IMR-90 (cell line): ENCODE measurements around the gene GRAP. TPM values are rescaled to one million over a fixed set of nuclear protein-coding genes. Genes with fewer than 3 reads are reported as not detected.

Experiments
- ATAC-seq: fragments of 200-7000 bp; cut with Tn5 transposase; 2 replicates; pipeline ENCODE4 v1.9.1; 2020; ENCODE audit warnings: low read depth, mild to moderate bottlenecking, moderate library complexity
- BruUV-seq: library from RNA; stranded (reverse); fragments of 400-500 nt; replicated peaks from 2 replicates; lab custom pipeline; 2021; lab: Mats Ljungman, UMichigan
- CTCF ChIA-PET: fragments of 300-600 bp; formaldehyde crosslinking; extraction: SDS; loops from one replicate; lab custom pipeline; 2021; ENCODE audit warnings: antibody characterized with exemption; lab: Yijun Ruan, JAX
- POLR2A ChIA-PET: fragments of 300-600 bp; sonication (Branson Sonifier 250); formaldehyde crosslinking; loops from one replicate; lab custom pipeline; 2022; ENCODE audit warnings: antibody characterized with exemption; ENCODE audit not compliant: unreplicated experiment; lab: Charles Lee
- DNase-seq: peaks from one replicate; pipeline ENCODE4 v3.0.0; 2013
- H2AFZ ChIP-seq: replicated peaks from 2 replicates; pipeline ENCODE3; 2013; ENCODE audit warnings: low read length, mild to moderate bottlenecking; ENCODE audit not compliant: poor library complexity
- H2AK5ac ChIP-seq: 2 replicates; pipeline ENCODE4 v1.6.1; 2013; ENCODE audit warnings: low read depth, low read length, inconsistent platforms
- H2AK9ac ChIP-seq: replicated peaks from 2 replicates; pipeline ENCODE3; 2013; ENCODE audit warnings: mild to moderate bottlenecking, low read depth, low read length, moderate library complexity; ENCODE audit not compliant: poor library complexity
- H2BK120ac ChIP-seq: 2 replicates; pipeline ENCODE4 v1.6.1; 2013; ENCODE audit warnings: low read depth, low read length, inconsistent platforms
- H2BK15ac ChIP-seq: 3 replicates; pipeline ENCODE4 v1.6.1; 2013; ENCODE audit warnings: low read depth, low read length, inconsistent platforms
- H2BK20ac ChIP-seq: 2 replicates; pipeline ENCODE4 v1.6.1; 2013; ENCODE audit warnings: low read depth, mild to moderate bottlenecking, inconsistent platforms, low read length, moderate library complexity
- H2BK5ac ChIP-seq: 2 replicates; pipeline ENCODE4 v1.6.1; 2013; ENCODE audit warnings: mild to moderate bottlenecking, low read depth, low read length, inconsistent platforms; ENCODE audit not compliant: poor library complexity, severe bottlenecking
- H3K14ac ChIP-seq: replicated peaks from 2 replicates; pipeline ENCODE4 v1.6.1; 2013; ENCODE audit warnings: low read depth, low read length, inconsistent platforms
- H3K18ac ChIP-seq: 2 replicates; pipeline ENCODE4 v1.6.1; 2013; ENCODE audit warnings: low read depth, low read length, control low read depth
- H3K23ac ChIP-seq: 2 replicates; pipeline ENCODE4 v1.6.1; 2013; ENCODE audit warnings: low read depth, low read length, inconsistent platforms
- H3K27ac ChIP-seq: 2 replicates; pipeline ENCODE4 v1.5.1; 2013; ENCODE audit warnings: mild to moderate bottlenecking, control low read depth, low read length; ENCODE audit not compliant: insufficient read depth
- H3K27me3 ChIP-seq: 2 replicates; pipeline ENCODE4 v1.6.1; 2013; ENCODE audit warnings: low read length; ENCODE audit not compliant: control insufficient read depth, insufficient read depth
- H3K36me3 ChIP-seq: 2 replicates; pipeline ENCODE4 v1.6.1; 2013; ENCODE audit warnings: low read length, mixed read lengths; ENCODE audit not compliant: control insufficient read depth, insufficient read depth
- H3K4ac ChIP-seq: 2 replicates; pipeline ENCODE4 v1.6.1; 2013; ENCODE audit warnings: low read depth, low read length, inconsistent platforms
- H3K4me1 ChIP-seq: 2 replicates; pipeline ENCODE4 v1.6.1; 2013; ENCODE audit warnings: low read length, mixed read lengths; ENCODE audit not compliant: control insufficient read depth, insufficient read depth
- H3K4me2 ChIP-seq: 2 replicates; pipeline ENCODE4 v1.6.1; 2013; ENCODE audit warnings: low read depth, mild to moderate bottlenecking, control low read depth, low read length, moderate library complexity
- H3K4me3 ChIP-seq: 2 replicates; pipeline ENCODE4 v1.5.1; 2013; ENCODE audit warnings: low read depth, mild to moderate bottlenecking, control low read depth, low read length, moderate library complexity; ENCODE audit not compliant: insufficient read depth
- H3K56ac ChIP-seq: 2 replicates; pipeline ENCODE4 v1.6.1; 2013; ENCODE audit warnings: low read length, inconsistent platforms; ENCODE audit not compliant: insufficient read depth; ENCODE audit errors: extremely low read depth
- H3K79me1 ChIP-seq, 2 experiments: 2 replicates each; pipeline ENCODE4 v1.6.1; 2013; ENCODE audit warnings: low read length in 2 of 2, inconsistent platforms in 1 of 2, low read depth in 1 of 2
- H3K9ac ChIP-seq: 2 replicates; pipeline ENCODE4 v1.6.1; 2013; ENCODE audit warnings: low read depth, low read length, control low read depth
- H3K9me1 ChIP-seq: 2 replicates; pipeline ENCODE4 v1.6.1; 2013; ENCODE audit warnings: low read length, inconsistent platforms; ENCODE audit not compliant: insufficient read depth
- H3K9me3 ChIP-seq: 2 replicates; pipeline ENCODE4 v1.6.1; 2013; ENCODE audit warnings: low read length; ENCODE audit not compliant: control insufficient read depth, insufficient read depth
- H4K20me1 ChIP-seq: 2 replicates; pipeline ENCODE4 v1.6.1; 2013; ENCODE audit warnings: low read length, inconsistent platforms; ENCODE audit not compliant: insufficient read depth
- H4K5ac ChIP-seq: 2 replicates; pipeline ENCODE4 v1.6.1; 2013; ENCODE audit warnings: mild to moderate bottlenecking, low read depth, low read length, control low read depth
- H4K8ac ChIP-seq, 2 experiments: 2 replicates each; pipeline ENCODE4 v1.6.1; 2013; ENCODE audit warnings: low read depth in 2 of 2, low read length in 2 of 2, control low read depth in 1 of 2, inconsistent platforms in 1 of 2
- H4K91ac ChIP-seq: 2 replicates; pipeline ENCODE4 v1.6.1; 2013; ENCODE audit warnings: low read depth, low read length, inconsistent platforms; ENCODE audit not compliant: insufficient read depth
- BHLHE40 ChIP-seq: fragments of 150-350 bp; IDR thresholded peaks from 2 replicates; pipeline ENCODE4 v1.6.1; 2016; ENCODE audit warnings: mild to moderate bottlenecking, low read depth, low read length
- CEBPB ChIP-seq: IDR thresholded peaks from 2 replicates; pipeline ENCODE4 v1.6.1; 2012; ENCODE audit warnings: low read depth, low read length, improper control_type of control experiment
- CHD1 ChIP-seq: IDR thresholded peaks from 2 replicates; pipeline ENCODE4 v1.6.1; 2012; ENCODE audit warnings: low read depth, low read length, improper control_type of control experiment
- ELK1 ChIP-seq: fragments of 150-350 bp; IDR thresholded peaks from 2 replicates; pipeline ENCODE4 v1.6.1; 2016; ENCODE audit warnings: low read depth, mild to moderate bottlenecking, low read length, moderate library complexity, borderline replicate concordance
- FOS ChIP-seq: fragments of 150-350 bp; IDR thresholded peaks from 2 replicates; pipeline ENCODE4 v1.6.1; 2016; ENCODE audit warnings: low read depth, low read length
- MAFK ChIP-seq: IDR thresholded peaks from 2 replicates; pipeline ENCODE4 v1.6.1; 2012; ENCODE audit warnings: low read depth, low read length, improper control_type of control experiment
- MAZ ChIP-seq: IDR thresholded peaks from 2 replicates; pipeline ENCODE4 v1.6.1; 2012; ENCODE audit warnings: low read depth, mild to moderate bottlenecking, low read length, improper control_type of control experiment, moderate library complexity, borderline replicate concordance
- MXI1 ChIP-seq: IDR thresholded peaks from 2 replicates; pipeline ENCODE4 v1.6.1; 2012; ENCODE audit warnings: low read depth, mild to moderate bottlenecking, low read length, moderate library complexity, borderline replicate concordance
- POLR2A ChIP-seq: IDR thresholded peaks from 2 replicates; pipeline ENCODE4 v1.6.1; 2012; ENCODE audit warnings: mild to moderate bottlenecking, low read depth, low read length
- RAD21 ChIP-seq: IDR thresholded peaks from 2 replicates; pipeline ENCODE4 v1.6.1; 2012; ENCODE audit warnings: low read length, improper control_type of control experiment
- RCOR1 ChIP-seq: IDR thresholded peaks from 2 replicates; pipeline ENCODE4 v1.6.1; 2012; ENCODE audit warnings: mild to moderate bottlenecking, low read length, improper control_type of control experiment; ENCODE audit not compliant: insufficient replicate concordance
- RFX5 ChIP-seq: IDR thresholded peaks from 2 replicates; pipeline ENCODE4 v1.8.0; 2012; ENCODE audit warnings: low read depth, mild to moderate bottlenecking, low read length, moderate library complexity
- SMC3 ChIP-seq: fragments of 150-350 bp; IDR thresholded peaks from 2 replicates; pipeline ENCODE4 v1.6.1; 2016; ENCODE audit warnings: low read depth, mild to moderate bottlenecking, antibody characterized with exemption, low read length, moderate library complexity
- WGBS, 2 experiments: methylation state at CpG; one replicate each; pipeline versions ENCODE4 v1.1.5 to v1.1.7; 2013; ENCODE audit warnings: missing lambda C conversion rate in 2 of 2; ENCODE audit not compliant: insufficient read length in 1 of 2; ENCODE audit errors: extremely low coverage in 2 of 2; 5-methylcytosine and 5-hydroxymethylcytosine counted together
- dilution Hi-C: fragments of 300-500 bp; cut with HindIII; formaldehyde crosslinking; loops from one replicate; pipeline ENCODE4 v1.14.3; 2018; ENCODE audit warnings: low sequenced_read_pairs; ENCODE audit not compliant: unreplicated experiment
- in situ Hi-C: fragments of 300-500 bp; cut with MboI; formaldehyde crosslinking; loops from 3 replicates; pipeline ENCODE4 v1.14.3; 2019; ENCODE audit warnings: low sequenced_read_pairs, inconsistent platforms, mixed read lengths
- intact Hi-C: fragments of 100-400 bp; cut with micrococcal nuclease; formaldehyde crosslinking; loops from 2 replicates; pipeline ENCODE4 v1.10.0; 2022
- polyA plus RNA-seq, 3 experiments: library from polyadenylated mRNA; depleted of rRNA; stranded (reverse); fragments of >200 nt; gene quantifications; 2 replicates each; pipeline ENCODE4 v1.2.3, GENCODE V29; 2012; ENCODE audit warnings: low replicate concordance in 1 of 3
- total RNA-seq: library from RNA; depleted of rRNA; stranded (reverse); fragments of >200 nt; gene quantifications from 2 replicates; pipeline ENCODE4 v1.2.3, GENCODE V29; 2012
- TF ChIP-seq, protein P1 (sequence below): fragments of 150-350 bp; IDR thresholded peaks from 2 replicates; pipeline ENCODE4 v1.6.1; 2017; ENCODE audit warnings: mild to moderate bottlenecking, antibody characterized with exemption, low read length, low read depth

The GRAP gene
- total and polyA plus RNA-seq, 2 of the 4 experiments (the other 2 are of a cell fraction) = under 0.01 to 0.14 TPM

DNA sequence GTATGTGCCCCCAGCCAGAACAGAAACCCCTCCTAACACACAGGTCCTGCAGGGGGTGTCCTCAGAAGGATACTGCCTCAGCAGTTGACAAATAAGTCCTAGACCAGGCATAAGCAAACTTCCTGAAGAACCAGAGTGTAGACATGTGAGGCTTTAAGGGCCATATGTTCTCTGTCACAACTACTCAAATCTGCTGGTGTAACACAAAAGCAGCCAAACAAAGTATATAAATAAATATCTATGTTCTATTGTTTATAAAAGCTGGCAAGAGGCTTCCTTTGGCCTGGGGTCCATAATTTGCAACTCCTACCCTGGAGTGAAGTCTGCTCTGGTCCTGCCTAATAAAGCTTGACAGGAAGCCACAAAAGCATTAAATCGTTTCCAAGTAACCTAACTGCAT is 52.1 kb downstream of the GRAP start:
- H3K18ac ChIP-seq = peak overlapping the region; percentile 45; the same call in 1 of the 2 replicates
- no peak overlapping the region; the same call in 1 of the 2 replicates for H4K91ac ChIP-seq
- no peak overlapping the region; the same call in 1 of the 2 replicates for H3K9ac ChIP-seq
- H2BK5ac ChIP-seq = peak overlapping the region; percentile 33
- peak overlapping the region; percentile 38; the same call in 1 of the 2 replicates for H3K4me2 ChIP-seq
- no peaks in the 10 kb centered on the region for H3K27me3 ChIP-seq
- no CpG with 5 or more reads among the region's 1 CpG for WGBS, 2 experiments
- H3K27ac ChIP-seq = peak overlapping the region; percentile 63
- H3K4me1 ChIP-seq = peaks cover 10% of the 10 kb centered on the region
- intact Hi-C loops (no loop called here), dilution Hi-C loops (no loop called here), in situ Hi-C loops (no loop called here)
- H3K4ac ChIP-seq = 0 out of 2 replicates have a peak overlapping the region, but pooled peaks have one; percentile 4
- DNase-seq (peak; percentile 23), ATAC-seq (peak; percentile 17; the same call in 1 of the 2 replicates)
- no peak overlapping the region for H2AK9ac ChIP-seq
- H2BK15ac ChIP-seq = no peak overlapping the region
- peaks cover 43% of the 10 kb centered on the region for H4K20me1 ChIP-seq
- H2AK5ac ChIP-seq = peak overlapping the region; percentile 49; the same call in 1 of the 2 replicates
- H3K4me3 ChIP-seq = no peak overlapping the region
- peak overlapping the region; percentile 30; the same call in 1 of the 2 replicates for H2BK120ac ChIP-seq
- peak overlapping the region; percentile 54; the same call in 1 of the 2 replicates for H3K14ac ChIP-seq
- ChIA-PET POLR2A (no interaction called here), CTCF (no interaction called here)
- peaks cover 14% of the 10 kb centered on the region for H3K36me3 ChIP-seq
- no TSS peak for BruUV-seq
- peak overlapping the region; percentile 46; the same call in 1 of the 2 replicates for H3K23ac ChIP-seq
- H3K9me3 ChIP-seq = peaks cover 6% of the 10 kb centered on the region
- H3K79me1 ChIP-seq = peaks cover 20 to 88% of the 10 kb centered on the region in 2 experiments; a peak in 3 of 4 replicates
- H3K9me1 ChIP-seq = peaks cover 4% of the 10 kb centered on the region
- H4K8ac ChIP-seq = peak overlapping the region; percentile 38 to 71; a peak in 2 of 4 replicates
- H2AFZ ChIP-seq = no peak overlapping the region
- H3K56ac ChIP-seq = no peak overlapping the region; the same call in 1 of the 2 replicates
- H4K5ac ChIP-seq = no peak overlapping the region; the same call in 1 of the 2 replicates
- TF ChIP-seq MXI1 = no peak
- TF ChIP-seq, protein P1, sequence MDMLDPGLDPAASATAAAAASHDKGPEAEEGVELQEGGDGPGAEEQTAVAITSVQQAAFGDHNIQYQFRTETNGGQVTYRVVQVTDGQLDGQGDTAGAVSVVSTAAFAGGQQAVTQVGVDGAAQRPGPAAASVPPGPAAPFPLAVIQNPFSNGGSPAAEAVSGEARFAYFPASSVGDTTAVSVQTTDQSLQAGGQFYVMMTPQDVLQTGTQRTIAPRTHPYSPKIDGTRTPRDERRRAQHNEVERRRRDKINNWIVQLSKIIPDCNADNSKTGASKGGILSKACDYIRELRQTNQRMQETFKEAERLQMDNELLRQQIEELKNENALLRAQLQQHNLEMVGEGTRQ = no peak
- no peak for TF ChIP-seq POLR2A
- TF ChIP-seq RFX5 = no peak
- TF ChIP-seq RCOR1 = no peak
- no peak for TF ChIP-seq MAFK
- TF ChIP-seq CHD1 = no peak
- TF ChIP-seq CEBPB = no peak
- TF ChIP-seq MAZ = no peak
- TF ChIP-seq RAD21 = no peak
- TF ChIP-seq BHLHE40 = no peak
- TF ChIP-seq ELK1 = no peak
- no peak for TF ChIP-seq SMC3
- no peak for TF ChIP-seq FOS
- H2BK20ac ChIP-seq = 0 out of 2 replicates have a peak overlapping the region, but pooled peaks have one; percentile 5
